GM23248 (cell line): ENCODE results near the gene TXNL4B.
"Not testable (repeated sequence)": the region's sequence is repeated elsewhere in the genome, so short reads cannot be mapped to it uniquely, and the experiment has no call there.

ENCODE experiments used
- EZH2 ChIP-seq: fragments of 200-600 bp; sonication (generic); IDR thresholded peaks from 2 replicates; pipeline ENCODE4 v1.6.1; 2018; ENCODE audit warnings: antibody characterized with exemption, mild to moderate bottlenecking; ENCODE audit not compliant: insufficient read depth, poor library complexity, severe bottlenecking
- EZH2phosphoT487 ChIP-seq: fragments of 200-600 bp; sonication (generic); IDR thresholded peaks from 2 replicates; pipeline ENCODE4 v1.6.1; 2018; ENCODE audit warnings: antibody characterized with exemption, moderate library complexity, mild to moderate bottlenecking, low read depth; ENCODE audit not compliant: insufficient read depth

GRCh38 chr16:72054254-72054847, 39.1 kb downstream of the TXNL4B start, which contains the start of gene HP:
- TF ChIP-seq EZH2, EZH2phosphoT487: not testable (repeated sequence)
